GM23248 (cell line): ENCODE results near the gene CFB.

ENCODE experiments used
- EZH2 ChIP-seq: fragments of 200-600 bp; sonication (generic); IDR thresholded peaks from 2 replicates; pipeline ENCODE4 v1.6.1; 2018; ENCODE audit warnings: antibody characterized with exemption, mild to moderate bottlenecking; ENCODE audit not compliant: insufficient read depth, poor library complexity, severe bottlenecking
- EZH2phosphoT487 ChIP-seq: fragments of 200-600 bp; sonication (generic); IDR thresholded peaks from 2 replicates; pipeline ENCODE4 v1.6.1; 2018; ENCODE audit warnings: antibody characterized with exemption, moderate library complexity, mild to moderate bottlenecking, low read depth; ENCODE audit not compliant: insufficient read depth

DNA sequence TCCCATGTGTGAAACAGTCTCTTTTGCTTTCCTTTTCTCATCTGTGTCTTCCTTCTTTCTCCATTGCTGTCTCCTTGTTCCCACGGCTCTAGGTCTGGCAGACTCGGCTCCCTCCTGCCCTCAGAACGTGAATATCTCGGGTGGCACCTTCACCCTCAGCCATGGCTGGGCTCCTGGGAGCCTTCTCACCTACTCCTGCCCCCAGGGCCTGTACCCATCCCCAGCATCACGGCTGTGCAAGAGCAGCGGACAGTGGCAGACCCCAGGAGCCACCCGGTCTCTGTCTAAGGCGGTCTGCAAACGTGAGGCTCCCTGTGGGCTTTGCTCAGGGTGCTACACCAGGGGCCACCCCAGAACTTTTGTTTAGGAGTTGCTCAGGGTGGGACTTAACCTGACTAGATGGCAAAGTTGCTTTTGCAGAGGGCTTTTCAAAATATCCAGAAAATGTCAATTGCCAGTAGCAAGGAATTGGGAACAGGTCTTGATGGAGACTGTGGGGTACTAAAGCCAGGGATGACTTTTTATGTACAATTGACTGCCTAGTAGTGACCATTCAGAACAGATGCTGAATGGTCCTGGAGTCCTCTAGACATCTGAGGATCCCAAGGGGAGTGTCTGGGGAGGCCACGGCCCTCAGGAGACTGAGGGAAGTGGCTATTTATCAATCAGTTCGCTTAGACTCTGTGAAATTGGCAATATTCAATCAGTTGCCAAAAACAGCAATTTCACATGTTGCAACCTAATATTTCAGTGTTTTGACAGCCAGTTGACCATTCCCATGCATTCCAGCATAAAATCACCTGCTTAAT is 17.8 kb upstream of the CFB start:
- TF ChIP-seq EZH2 = no peak
- TF ChIP-seq EZH2phosphoT487 = no peak
